Activated CD4-positive, alpha-beta T cell treated with anti-CD3 and anti-CD28 coated beads for 4 hours (primary cell): Measurements from ENCODE around the gene AURKB.
"Not testable (repeated sequence)": the region's sequence is repeated elsewhere in the genome, so short reads cannot be mapped to it uniquely, and the experiment has no call there.

Source experiments
- DNase-seq, 2 donors: peaks; one replicate each; pipeline ENCODE4 v3.0.0-alpha.2; 2020

AURKB gene

DNA sequence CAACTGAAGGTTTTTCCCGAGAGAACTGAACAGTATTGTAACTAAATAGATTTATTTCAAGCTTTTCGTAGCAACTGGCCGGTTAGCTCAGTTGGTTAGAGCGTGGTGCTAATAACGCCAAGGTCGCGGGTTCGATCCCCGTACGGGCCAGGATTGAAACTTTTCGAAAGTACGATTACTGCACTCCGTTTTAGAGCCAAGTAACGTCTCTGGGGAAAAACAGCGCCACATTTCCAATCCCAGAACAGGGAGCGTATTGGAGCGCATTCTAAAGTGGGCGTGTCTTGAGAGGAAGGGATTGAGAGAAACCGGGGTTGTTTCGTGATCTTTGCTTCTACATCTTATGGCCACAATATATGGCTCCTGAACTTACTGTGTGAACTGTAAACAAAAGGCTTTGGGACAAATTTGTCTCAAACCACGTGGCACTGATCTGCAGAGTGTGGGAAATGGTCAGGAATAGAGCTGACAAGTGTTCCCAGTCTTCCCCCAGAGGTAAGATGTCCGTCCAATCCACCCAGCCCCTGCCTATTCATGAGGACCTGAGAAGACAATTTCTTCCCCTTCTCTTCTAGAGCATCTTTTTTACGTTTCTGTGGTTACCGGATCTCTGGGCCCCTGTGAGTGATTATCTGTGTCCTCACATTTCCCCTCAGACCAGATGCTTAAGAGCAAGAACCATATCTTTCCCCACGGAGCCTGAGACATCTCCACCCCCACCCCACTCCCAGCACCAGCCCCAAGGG, 22.7 kb downstream of the AURKB start:
- peak; percentile 87 to 93 for DNase-seq

DNA sequence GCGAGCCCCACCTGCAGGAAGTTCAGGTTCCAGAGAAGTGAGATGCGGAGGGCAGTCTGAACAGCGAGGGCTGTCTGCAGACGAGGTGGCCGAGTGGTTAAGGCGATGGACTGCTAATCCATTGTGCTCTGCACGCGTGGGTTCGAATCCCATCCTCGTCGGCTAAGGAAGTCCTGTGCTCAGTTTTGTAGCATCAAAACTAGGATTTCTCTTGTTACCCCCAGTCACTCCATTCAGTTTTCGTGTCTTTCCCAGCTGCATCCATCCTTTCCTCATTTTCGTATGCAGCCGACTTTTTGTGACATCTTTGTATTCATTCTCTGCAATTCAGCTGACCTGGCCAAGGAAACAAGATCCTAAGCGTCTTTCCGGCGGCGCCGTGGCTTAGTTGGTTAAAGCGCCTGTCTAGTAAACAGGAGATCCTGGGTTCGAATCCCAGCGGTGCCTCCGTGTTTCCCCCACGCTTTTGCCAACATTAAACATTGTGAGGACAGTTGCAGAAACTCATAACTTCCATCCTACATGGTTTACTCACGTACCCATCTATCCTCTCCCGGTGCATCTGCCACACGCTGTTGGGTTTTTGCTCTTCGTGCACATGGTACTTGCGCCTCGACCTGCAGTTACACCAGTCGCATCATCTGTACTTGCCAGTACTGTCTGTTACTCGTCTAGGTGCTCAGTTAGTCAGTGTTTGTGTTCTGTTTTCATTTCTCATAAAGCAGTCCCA, 23.4 kb downstream of the AURKB start:
- peak; percentile 89 to 92 for DNase-seq

DNA sequence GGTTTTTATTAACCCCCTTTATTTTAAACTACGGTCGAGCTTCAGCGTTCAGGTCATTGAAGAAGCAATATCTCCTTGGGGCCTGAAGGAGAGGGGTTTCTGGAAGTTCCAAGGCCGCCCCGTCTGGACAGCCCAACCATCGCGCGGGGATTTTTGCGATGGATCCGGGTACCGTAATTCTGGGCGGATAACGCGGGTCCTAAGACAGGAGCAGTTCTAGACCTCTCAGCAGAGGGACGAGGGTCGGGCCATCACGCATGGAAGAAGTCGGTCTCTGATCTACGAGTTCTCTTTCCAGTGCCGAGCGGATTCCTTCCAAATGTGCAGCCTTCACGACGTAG, 24.0 kb downstream of the AURKB start:
- no peak for DNase-seq

DNA sequence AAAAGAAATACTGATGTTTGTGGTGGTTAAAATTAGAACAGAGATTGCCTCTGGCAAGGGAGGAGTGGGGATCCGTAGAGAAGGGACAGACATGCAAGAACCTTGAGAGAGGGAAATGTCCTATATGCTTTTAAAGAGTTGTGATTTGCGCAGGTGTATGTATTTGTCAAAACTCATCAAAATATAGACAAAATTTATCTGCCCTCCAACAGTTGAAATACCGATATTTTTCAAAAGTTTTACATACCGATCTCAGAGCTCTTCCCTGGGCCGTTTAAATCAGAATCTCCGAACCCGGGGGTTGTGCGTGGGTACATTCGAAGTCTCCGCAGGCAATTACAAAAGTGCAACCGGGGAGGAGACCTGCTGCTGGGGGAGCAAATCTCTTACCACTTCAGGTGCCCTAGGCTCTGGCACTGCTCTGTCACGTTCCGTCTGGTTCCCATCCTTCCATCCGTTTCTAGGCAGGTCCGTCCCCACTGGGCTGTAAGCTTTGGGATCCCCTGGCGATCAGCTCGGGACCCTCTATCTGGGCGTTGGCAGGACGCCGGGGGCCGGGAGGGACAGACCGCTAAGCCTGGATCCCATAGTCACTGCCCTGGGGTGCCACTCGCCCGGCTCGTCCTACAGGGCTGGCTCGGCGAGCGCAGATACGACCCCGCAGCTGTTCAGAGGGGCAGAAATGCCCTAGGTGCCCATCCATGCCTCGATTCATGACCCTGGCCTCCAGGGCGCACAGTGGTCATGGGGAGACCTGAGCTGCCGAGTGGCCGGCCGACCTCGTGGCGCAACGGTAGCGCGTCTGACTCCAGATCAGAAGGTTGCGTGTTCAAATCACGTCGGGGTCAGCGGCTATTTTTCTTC, 24.6 kb downstream of the AURKB start:
- peak; percentile 87 to 94 for DNase-seq

DNA sequence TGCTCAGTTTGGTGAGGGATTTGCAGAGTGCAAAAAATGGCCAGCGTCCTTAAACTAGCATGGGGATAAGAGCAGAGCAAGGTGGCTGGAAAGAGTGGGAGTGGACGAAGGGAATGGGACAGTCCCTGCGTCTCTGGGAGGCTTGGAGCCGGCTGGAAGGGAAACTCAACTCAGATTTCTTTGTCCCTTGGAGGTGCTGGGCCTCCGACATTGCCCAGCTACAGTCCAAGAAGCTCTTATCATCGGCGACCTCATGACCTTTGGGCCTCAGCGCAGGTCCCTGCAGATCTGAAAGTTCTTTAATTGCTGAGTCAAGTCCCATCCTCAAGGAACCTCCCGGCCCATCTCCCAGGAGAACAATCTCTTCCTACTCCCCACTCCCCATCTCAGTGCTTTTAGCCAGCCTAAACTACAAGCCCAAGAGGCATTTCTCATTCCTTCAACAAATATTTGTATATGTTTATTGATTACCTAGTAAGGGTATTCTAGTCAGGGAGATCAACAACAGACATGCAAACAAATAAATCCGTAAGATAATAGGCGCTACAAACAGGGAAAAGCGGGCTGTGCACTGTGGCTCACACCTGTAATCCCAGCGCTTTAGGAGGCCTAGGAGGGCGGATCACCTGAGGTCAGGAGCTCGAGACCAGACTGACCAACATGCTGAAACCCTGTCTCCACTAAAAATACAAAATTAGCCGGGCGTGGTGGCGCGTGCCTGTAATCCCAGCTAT, 33.2 kb downstream of the AURKB start:
- DNase-seq: no peak

DNA sequence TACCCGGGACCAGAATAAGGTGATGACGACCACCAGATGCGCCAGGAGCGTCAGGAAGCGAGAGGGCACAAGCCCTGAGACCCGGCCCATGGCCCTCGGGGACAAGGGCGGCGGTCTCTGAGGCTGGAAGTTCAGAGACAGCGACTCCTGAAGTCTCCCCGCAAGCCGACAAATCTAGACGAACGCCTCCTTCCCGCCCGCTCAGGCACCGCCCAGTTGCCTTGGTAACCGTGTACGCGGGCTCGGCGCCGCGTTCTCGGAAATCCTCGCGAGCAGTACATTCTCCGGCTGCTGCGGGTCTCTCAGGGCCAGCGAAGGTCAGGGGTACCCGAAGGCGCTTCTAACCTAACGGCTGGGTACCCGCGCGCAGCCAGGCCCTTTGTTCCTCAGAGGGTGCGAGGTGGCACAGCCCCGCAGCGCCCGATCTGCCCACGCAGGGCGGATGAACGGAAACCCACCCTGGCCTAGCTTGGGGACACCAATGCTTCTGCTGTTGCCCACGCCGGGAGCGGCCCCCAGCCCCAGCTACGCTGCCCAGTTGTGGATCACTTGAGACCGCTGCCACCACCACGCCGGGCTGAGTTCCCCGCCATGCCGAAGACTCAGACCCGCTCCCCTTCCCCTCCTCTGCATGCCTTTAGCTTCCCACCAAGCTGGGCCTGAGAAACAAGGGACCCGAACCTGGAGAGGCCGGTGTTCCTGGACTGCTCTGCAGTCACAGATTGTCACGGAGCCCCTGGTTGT, 34.0 kb downstream of the AURKB start, which contains the start of gene TMEM107:
Gene TMEM107 (minus strand): TSS at position 184 of the 744 bp plus-strand sequence. CDS start 94 bp downstream, at position 90.
- peak; percentile 85 for DNase-seq

DNA sequence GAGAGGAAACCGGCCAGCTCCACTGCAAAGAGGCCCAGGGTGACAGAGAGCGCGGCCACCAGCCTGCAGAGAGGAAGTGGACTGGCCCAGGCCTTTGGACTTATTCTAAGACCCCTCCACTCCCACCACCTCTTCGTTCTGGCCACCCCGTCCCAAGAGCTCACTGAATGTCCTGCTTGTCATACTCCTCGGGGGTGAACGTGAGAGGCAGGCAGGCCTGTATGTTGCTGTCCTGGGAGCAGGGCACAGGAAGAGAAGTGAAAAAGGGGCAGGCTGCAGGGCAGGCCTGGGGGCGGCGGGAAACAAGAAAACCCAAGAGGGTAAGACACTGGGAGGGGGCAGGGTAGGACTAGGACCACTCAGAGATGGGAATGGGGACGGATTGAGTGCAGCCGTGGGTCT, 34.6 kb downstream of the AURKB start:
- no peak for DNase-seq

DNA sequence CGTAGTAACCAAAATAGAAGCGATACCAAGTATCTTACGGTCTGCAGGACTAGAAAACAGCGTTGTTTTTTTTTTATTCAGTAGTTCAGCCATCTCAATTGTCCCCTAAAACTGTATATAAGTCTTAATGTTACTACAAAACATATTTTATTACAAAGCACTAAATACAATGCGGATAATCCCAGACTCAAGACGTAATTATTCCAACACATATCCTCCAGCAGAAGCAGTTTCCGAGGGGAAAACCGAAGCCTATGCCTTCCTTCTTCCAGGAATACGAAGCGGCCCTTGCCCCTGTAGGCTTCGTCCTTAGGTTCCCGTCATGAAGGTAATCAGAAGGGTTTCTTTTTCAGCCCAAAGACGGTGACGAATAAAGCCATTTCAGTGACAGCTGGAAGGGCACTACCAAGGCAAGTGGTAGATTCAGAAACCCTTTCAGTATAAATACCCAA, 36.5 kb downstream of the AURKB start:
- no peak for DNase-seq

DNA sequence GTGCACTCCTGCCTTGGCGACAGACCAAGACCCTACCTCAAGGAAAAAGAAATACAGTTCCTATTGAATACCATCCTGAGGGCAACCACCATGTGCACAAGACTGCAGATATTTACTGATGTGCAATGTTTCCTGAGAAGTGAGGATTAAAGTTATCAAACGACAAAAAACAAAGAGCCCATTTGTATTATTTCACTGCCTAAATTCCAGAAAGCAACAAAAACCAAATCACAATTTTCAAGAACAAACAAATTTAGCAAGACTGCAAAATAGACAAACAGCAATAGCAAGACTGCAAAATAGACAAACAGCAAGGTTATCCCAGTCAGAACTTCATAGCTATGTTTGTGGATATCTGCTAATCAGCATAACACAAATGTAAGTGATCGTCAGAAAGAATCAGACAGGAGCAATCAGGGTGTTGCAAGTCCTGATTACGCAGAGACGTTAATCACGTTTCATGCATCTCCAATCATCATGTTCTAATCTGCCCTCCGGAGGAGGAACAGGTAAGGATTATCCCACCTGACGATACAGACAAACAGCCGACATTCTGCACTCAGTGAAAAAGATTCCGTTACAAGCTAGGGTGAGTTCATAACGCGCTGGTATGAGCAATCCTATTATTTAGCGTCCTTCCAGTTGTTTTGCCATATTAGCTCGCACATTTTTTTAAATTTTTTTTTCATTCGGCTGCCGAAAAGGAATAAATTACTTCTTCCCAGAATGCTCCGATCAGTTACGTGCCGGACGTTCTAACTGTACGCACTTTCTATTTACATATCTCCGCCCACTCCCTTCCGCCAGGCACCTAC, 37.1 kb downstream of the AURKB start:
- peak; percentile 78 to 84 for DNase-seq

DNA sequence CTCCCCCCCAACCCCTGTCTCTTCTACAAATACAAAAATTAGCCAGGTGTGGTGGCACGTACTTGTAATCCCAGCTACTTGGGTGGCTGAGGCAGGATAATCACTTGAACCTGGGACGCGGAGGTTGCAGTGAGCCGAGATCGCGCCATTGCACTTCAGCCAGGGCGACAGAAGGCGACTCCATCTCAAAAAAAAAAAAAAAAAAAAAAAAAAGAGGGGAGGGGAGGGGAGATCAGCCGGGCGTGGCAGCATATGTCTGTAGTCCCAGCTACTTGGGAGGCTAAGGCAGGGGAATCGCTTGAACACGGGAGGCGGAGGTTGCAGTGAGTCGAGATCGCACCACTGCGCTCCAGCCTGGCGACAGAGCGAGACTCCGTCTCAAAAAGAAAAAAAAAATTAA, 40.2 kb downstream of the AURKB start:
- not testable (repeated sequence) for DNase-seq

DNA sequence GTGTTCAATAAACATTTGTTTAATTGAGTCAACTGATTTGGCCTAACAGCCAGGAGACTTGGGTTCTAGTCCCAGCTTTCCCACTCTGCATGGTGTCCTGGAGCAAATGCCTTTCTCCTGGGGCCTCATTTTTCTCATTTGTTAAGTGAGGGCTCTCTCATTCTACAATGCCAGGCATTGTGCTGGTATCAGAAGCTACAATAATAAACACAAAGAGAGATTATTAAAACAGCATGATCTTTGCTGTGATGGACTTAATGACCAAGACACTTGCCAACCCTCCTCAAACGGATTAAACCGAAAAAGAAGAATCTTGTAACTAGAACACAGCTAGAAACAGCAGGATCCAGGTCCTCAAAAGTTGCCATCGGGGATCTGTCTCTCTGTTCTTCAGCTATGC, 42.8 kb downstream of the AURKB start:
- DNase-seq: no peak

DNA sequence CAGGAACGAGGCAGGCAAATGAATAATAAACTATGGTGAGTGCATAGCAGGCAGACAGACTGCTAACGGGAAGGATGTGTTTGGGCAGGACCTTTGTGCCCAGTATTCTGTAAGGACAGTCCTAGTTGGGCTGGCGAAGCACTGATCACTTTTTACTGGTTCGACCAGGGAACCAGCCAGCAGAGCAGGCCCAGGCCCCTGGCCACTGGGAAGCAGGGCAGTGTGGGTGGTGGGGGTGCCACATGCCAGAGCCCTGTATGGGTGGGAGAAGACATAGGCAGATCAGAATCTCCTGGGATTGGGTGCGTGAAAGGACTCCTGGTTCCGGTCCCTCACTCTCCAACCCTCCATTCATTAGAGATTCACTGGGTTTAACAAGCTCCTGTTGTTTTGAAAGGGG, 43.6 kb downstream of the AURKB start:
- no peak for DNase-seq

DNA sequence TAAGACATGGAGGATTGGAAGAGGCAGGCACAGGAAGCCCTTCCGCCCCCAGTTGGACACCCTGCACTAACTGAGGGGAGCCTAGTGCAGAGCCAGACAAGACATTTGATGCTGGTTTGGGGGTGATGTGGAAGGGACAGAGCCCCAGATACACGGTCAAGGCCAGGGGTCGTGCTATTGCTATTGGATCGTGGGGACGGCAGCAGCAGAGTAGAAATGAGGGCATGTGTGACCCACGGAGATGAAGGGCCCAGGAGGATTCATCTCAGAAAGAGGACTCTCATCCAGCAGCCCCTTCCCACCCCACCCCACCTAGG, 45.6 kb downstream of the AURKB start:
- no peak for DNase-seq

DNA sequence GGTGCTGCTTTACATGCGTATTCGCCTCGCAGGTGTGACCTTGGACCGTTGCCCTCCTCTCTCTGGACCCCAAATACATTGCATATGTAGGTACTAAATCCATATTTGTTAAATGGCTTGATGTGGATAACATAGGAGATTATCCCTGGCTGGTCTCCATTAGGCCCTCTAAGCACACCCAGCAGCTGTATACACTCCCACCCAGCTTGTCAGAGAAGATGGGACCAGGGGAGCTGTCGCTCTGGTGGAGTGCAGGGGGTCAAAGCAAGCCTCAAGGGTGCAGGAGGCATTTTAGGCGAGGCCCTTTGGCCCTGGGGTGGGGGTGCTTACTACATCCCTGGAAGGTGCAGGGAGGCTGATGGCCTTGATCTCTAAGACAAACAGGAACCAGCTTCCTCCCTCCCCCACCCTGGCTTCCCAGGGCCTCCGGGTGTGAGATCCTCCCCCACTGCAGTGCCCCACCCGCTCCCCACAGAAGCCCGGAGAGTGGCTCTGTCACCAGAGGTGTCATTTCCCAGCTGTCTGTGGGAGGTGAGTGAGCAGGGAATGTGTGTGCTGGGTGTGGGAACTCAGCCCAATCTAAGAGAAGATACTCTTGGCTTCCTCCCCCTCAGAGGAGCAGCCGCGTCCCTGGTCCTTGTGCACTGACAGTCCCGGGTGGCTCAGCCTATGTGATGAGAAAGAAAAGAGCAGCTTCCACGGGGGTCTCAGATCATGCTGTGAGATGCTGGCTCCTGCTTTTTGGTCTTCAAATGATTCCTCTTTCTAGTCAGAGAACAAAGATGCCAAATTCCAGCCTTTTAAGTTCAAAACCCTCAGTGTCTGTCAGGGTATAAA, 46.2 kb downstream of the AURKB start:
- DNase-seq: peak; percentile 50 to 64

DNA sequence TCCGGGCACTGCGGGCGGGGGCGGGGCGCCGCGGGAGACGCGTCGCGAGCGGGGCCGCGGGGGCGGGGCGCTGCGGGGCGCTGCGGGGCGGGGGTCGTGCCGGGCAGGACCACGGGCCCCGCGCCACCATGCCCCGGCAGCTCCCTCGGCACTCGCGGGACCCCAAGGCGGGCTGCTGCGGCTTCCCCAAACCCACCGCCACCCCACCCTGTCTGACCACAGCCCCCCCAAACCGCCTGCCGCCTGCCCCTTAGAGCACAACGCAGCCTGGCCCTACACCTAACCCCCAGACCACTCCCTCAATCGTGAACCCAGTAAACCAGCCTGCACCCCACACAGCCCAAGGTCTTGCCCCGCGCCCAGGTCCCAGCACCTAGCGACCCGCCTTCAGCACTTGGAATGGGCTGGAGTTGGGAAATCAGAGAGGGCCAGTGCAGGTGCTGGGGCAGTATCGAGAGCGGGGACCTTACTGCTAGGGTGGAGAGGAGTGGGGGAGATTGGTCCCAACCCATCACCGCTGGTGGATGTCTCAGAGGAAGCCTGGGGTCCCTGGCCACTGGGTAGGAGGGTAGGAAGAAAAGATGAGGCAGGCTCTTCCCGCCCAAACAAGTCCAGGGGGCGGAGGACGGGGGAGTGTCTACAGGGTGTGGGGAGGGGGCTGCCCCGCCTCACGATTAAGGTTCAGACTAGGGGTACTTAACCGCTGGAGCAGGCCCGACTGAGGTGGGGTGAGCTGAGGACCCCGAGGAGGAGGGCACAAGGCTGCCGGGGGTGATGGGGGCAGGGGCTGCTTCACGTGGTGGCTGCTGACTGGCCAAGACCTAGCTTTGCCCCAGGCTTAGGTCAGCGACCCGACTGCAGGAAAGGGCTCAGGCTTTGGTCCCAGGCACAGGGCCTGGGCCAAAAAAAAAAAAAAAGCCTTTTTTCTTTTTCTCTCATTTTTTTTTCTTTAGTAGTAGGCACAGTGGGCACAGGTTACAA, 47.1 kb downstream of the AURKB start:
- no peak for DNase-seq

DNA sequence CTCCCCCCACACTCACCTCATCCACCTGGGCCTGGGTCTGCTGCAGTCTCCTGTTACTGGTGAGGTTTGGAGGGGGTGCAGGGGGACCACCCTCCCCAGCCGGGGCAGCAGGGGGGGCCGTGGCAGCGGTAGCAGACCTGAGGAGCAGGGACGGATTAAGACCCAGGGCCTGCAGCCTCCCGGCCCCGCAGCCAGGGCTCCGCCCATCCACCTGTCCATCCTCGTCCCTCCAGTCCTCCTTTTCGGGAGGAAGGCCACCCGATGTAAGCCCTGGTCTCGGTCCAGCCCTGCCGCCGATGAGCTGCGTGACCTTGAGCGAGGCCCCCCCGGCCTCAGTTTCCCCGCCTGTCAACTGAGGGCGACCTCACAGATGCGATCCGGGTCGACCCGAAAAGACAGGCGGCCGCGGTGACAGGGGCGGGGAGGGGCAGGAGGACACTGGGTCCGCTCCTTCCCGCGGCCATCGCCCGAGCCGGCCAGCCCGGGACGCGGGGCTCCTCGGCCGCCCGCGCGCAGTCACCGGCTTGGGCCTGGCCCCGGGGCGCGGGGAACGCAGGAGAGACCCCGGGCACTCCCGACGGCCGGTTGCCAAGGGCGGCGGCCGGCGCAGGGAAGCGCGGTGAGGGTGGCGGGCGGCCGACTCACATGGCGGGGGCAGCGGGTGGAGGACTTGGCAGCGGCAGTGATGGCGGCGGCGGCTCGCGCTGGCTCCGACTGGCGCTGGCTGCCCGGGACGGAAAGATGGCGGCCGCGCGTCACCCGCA, 48.0 kb downstream of the AURKB start, which contains the start of gene VAMP2:
Gene VAMP2 (minus strand): TSS at position 716 of the 764 bp plus-strand sequence. CDS start 69 bp downstream, at position 647.
- DNase-seq: peak; percentile 79 to 81

DNA sequence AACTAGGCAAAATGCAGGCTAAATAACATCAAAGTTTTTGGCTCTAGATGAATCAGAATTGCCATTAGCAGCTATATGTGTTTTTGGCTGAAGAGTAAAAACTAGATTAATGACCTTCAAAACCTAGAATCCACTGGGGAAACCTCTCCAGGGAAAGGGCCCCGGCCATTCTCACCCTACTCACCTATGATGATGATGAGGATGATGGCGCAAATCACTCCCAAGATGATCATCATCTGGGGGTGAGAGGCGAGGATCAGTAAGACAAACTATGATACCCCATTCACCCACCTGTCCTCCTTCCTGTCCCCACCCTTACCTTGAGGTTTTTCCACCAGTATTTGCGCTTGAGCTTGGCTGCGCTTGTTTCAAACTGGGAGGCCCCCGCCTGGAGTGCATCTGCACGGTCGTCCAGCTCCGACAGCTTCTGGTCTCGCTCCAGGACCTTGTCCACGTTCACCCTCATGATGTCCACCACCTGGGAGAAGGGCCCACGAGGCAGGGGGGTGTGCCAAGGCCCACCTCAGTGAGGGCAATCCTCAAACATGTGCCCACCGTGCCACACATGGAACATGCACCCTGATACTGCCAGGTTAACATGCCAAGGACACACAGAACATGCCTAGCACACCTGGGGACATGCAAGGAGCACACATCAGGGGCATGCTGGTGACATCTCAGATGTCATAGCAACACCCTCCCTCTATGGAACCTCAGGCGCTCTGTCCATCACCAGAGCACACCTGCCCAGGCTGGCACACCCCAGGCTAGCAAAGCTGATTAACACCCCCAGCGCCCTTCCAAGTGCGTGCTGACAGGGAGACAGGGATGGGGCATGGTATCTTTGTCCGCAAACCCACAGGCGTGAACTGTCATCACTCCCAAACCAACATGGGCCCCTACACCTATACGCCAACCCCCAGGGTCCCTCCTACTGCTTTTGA, 48.8 kb downstream of the AURKB start:
- no peak for DNase-seq
